ENCODE data around the gene ARHGAP42. TPM values are rescaled to one million over a fixed set of nuclear protein-coding genes. Genes with fewer than 3 reads are reported as not detected.

Gene ARHGAP42
- total and polyA plus RNA-seq, 8 donors = 0.76 to 4.9 (median 1.8) TPM

DNA sequence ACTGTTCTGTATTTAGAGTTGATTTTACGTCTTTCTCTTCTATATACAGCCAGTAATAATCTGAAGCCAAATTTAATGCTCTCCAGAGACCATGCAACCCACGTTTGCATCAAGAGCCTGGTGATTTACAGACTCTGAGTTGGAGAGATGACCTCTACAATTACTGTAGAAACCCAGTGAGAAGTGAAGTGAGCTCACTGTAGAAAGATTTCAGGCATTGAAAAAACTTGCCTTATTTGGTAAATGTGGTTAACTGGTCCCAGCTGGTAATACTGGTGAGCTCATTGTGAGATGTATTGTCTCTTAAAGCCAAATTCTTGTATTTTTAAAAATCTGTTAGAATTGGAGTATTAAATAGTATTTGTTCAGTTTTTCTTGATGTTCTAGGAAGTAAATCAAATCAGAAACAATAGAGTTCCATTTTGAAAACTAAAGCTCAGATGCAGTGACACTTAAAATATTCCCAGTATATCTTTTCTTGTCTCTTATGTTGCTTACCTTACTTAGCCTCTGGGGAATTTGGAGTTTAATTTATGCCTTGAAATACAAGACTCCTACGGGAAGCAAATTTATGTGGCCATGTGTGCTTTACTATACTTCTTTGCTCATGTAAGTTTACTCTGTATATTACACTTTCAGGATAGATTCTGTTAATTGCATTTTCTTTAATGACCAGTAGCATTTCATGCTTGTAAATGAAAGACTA is 189.9 kb downstream of the ARHGAP42 start:
- Histone ChIP-seq H3K4me1 (no peaks in the 10 kb centered on the region), H3K27me3 (no peaks in the 10 kb centered on the region), H3K4me3 (no peak overlapping the region), H3K9me3 (no peaks in the 10 kb centered on the region), H3K36me3 (no peaks in the 10 kb centered on the region), H3K27ac (no peak overlapping the region)
- no peak for DNase-seq
- 49 to 64% methylated on average over 3 of the region's 3 CpGs for WGBS, 2 donors
- intact Hi-C loops (cut with DNase I) = no loop called here
- TF ChIP-seq, protein P1, sequence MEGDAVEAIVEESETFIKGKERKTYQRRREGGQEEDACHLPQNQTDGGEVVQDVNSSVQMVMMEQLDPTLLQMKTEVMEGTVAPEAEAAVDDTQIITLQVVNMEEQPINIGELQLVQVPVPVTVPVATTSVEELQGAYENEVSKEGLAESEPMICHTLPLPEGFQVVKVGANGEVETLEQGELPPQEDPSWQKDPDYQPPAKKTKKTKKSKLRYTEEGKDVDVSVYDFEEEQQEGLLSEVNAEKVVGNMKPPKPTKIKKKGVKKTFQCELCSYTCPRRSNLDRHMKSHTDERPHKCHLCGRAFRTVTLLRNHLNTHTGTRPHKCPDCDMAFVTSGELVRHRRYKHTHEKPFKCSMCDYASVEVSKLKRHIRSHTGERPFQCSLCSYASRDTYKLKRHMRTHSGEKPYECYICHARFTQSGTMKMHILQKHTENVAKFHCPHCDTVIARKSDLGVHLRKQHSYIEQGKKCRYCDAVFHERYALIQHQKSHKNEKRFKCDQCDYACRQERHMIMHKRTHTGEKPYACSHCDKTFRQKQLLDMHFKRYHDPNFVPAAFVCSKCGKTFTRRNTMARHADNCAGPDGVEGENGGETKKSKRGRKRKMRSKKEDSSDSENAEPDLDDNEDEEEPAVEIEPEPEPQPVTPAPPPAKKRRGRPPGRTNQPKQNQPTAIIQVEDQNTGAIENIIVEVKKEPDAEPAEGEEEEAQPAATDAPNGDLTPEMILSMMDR (IDR thresholded peaks at IDR 0.05) = no peak
- ATAC-seq = peak in 3 of 4 donors; percentile 24 to 68 (median 56)
- no peak for FAIRE-seq

GRCh38 chr11:100878474-100878873 is 191.4 kb downstream of the ARHGAP42 start:
- Histone ChIP-seq H3K4me1 (no peaks in the 10 kb centered on the region), H3K27ac (no peak overlapping the region), H3K4me3 (no peak overlapping the region), H3K36me3 (no peaks in the 10 kb centered on the region), H3K27me3 (no peaks in the 10 kb centered on the region), H3K9me3 (no peaks in the 10 kb centered on the region)
- WGBS, 2 donors = 83 to 91% methylated on average over 2 of the region's 2 CpGs
- TF ChIP-seq, protein P1 (IDR thresholded peaks at IDR 0.05) = no peak
- FAIRE-seq (no peak), DNase-seq (no peak), ATAC-seq (peak in 1 of 4 donors; percentile 18)
- intact Hi-C loops (cut with DNase I) = no loop called here

DNA sequence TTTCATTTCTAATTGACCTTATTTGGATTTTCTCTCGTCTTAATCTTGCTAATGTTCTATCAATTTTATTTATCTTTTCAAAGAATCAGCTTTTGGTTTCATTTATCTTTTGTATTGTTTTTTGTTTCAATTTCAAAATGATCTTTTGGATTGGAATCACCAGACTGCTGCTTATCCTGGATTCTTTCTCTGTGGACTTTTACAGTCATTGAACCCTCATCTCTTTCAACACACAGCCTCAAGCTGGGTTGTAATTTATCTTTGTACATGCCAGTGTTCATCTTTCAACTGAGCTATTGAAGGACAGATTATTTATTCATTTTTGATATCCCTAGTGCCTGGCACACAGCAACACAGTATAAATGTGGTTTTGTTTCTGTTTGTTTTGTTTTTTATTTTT is 195.9 kb downstream of the ARHGAP42 start:
- Histone ChIP-seq H3K36me3 (no peaks in the 10 kb centered on the region), H3K4me1 (no peaks in the 10 kb centered on the region), H3K9me3 (no peaks in the 10 kb centered on the region), H3K27me3 (no peaks in the 10 kb centered on the region), H3K4me3 (no peak overlapping the region), H3K27ac (no peak overlapping the region)
- DNase-seq (no peak), FAIRE-seq (peak; percentile 5), ATAC-seq (no peak)
- 51 to 57% methylated on average over 1 of the region's 1 CpG for WGBS, 2 donors
- intact Hi-C loops (cut with DNase I) = no loop called here
- TF ChIP-seq, protein P1 (IDR thresholded peaks at IDR 0.05) = no peak

GRCh38 chr11:100883830-100884229 is 196.7 kb downstream of the ARHGAP42 start:
- TF ChIP-seq, protein P1 (IDR thresholded peaks at IDR 0.05) = no peak
- FAIRE-seq = no peak

GRCh38 chr11:100887659-100888058 is 200.6 kb downstream of the ARHGAP42 start:
- no peaks in the 10 kb centered on the region for H3K36me3 ChIP-seq
- FAIRE-seq (no peak), DNase-seq (no peak), ATAC-seq (no peak)
- no peaks in the 10 kb centered on the region for H3K9me3 ChIP-seq
- no peak overlapping the region for H3K4me3 ChIP-seq
- H3K27ac ChIP-seq = no peak overlapping the region
- 90 to 100% methylated on average over 1 of the region's 1 CpG for WGBS, 2 donors
- intact Hi-C loops (cut with DNase I) = no loop called here
- TF ChIP-seq, protein P1 (IDR thresholded peaks at IDR 0.05) = no peak
- no peaks in the 10 kb centered on the region for H3K4me1 ChIP-seq
- no peaks in the 10 kb centered on the region for H3K27me3 ChIP-seq

More at GRCh38 chr11:100883830-100884229, 196.7 kb downstream of the ARHGAP42 start:
- no peak for ATAC-seq
- DNase-seq = no peak
- H3K4me3 ChIP-seq = no peak overlapping the region
- H3K27me3 ChIP-seq = no peaks in the 10 kb centered on the region
- 93 to 98% methylated on average over 1 of the region's 1 CpG for WGBS, 2 donors
- H3K9me3 ChIP-seq = no peaks in the 10 kb centered on the region
- H3K36me3 ChIP-seq = no peaks in the 10 kb centered on the region
- H3K4me1 ChIP-seq = no peaks in the 10 kb centered on the region
- intact Hi-C loops (cut with DNase I) = no loop called here
- no peak overlapping the region for H3K27ac ChIP-seq
